Measurements from ENCODE around the gene SLC2A9.

GRCh38 chr4:9913846-9914245, 107.5 kb downstream of the SLC2A9 start:
- TF ChIP-seq, protein P1, sequence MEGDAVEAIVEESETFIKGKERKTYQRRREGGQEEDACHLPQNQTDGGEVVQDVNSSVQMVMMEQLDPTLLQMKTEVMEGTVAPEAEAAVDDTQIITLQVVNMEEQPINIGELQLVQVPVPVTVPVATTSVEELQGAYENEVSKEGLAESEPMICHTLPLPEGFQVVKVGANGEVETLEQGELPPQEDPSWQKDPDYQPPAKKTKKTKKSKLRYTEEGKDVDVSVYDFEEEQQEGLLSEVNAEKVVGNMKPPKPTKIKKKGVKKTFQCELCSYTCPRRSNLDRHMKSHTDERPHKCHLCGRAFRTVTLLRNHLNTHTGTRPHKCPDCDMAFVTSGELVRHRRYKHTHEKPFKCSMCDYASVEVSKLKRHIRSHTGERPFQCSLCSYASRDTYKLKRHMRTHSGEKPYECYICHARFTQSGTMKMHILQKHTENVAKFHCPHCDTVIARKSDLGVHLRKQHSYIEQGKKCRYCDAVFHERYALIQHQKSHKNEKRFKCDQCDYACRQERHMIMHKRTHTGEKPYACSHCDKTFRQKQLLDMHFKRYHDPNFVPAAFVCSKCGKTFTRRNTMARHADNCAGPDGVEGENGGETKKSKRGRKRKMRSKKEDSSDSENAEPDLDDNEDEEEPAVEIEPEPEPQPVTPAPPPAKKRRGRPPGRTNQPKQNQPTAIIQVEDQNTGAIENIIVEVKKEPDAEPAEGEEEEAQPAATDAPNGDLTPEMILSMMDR (IDR thresholded peaks at IDR 0.05 in 4 of 5, conservative IDR thresholded peaks at IDR 0.05 in 1 of 5): no peak
- no peak for TF ChIP-seq POLR2A (IDR thresholded peaks at IDR 0.05)

Data from gastrocnemius medialis (tissue), 4 donors.